Testis (tissue), 3 donors: ENCODE measurements around the gene KRTAP5-5. TPM values are rescaled to one million over a fixed set of nuclear protein-coding genes. Genes with fewer than 3 reads are reported as not detected.
"Not testable (repeated sequence)": the region's sequence is repeated elsewhere in the genome, so short reads cannot be mapped to it uniquely, and the experiment has no call there.

ENCODE experiments used
- DNase-seq: peaks from one replicate; pipeline ENCODE4 v3.0.0-alpha.2; 2019
- H3K27ac ChIP-seq, 2 donors: fragments of 200-600 bp; sonication (generic); one replicate each; pipeline ENCODE4 v1.5.1; 2019
- H3K27me3 ChIP-seq: fragments of 200-600 bp; sonication (generic); one replicate; pipeline ENCODE4 v1.5.1; 2019
- H3K36me3 ChIP-seq: fragments of 200-600 bp; sonication (generic); one replicate; pipeline ENCODE4 v1.5.1; 2017; ENCODE audit warnings: low read depth; ENCODE audit errors: missing control alignments
- H3K4me1 ChIP-seq: fragments of 200-600 bp; sonication (generic); one replicate; pipeline ENCODE4 v1.5.1; 2019
- H3K4me3 ChIP-seq, 2 donors: fragments of 200-600 bp; sonication (generic); one replicate each; pipeline ENCODE4 v1.5.1; 2017 to 2019
- H3K9me3 ChIP-seq: fragments of 200-600 bp; sonication (generic); one replicate; pipeline ENCODE4 v1.5.1; 2017
- CTCF ChIP-seq, 3 experiments: fragments of 450-650 bp in 2 of 3; fragments of 200-600 bp in 1 of 3; sonication (generic) in 1 of 3; IDR thresholded peaks; one replicate each; pipeline ENCODE4 v1.5.1; 2016 to 2019; ENCODE audit warnings: antibody characterized with exemption in 3 of 3, mild to moderate bottlenecking in 2 of 3, moderate library complexity in 1 of 3
- POLR2A ChIP-seq: fragments of 450-650 bp; IDR thresholded peaks from one replicate; pipeline ENCODE4 v1.6.1; 2017; ENCODE audit warnings: antibody characterized with exemption, mild to moderate bottlenecking, moderate library complexity
- WGBS, 2 donors: methylation state at CpG; one replicate each; pipeline ENCODE4 v1.1.5; 2018; 5-methylcytosine and 5-hydroxymethylcytosine counted together
- intact Hi-C: fragments of 100-400 bp; cut with DNase I; formaldehyde crosslinking; loops from one replicate; pipeline ENCODE4 v1.15.1; 2023; ENCODE audit warnings: low total_unique reads
- polyA plus RNA-seq: library from polyadenylated mRNA; stranded (reverse); fragments of 350-450 nt; fragmentation: Illumina TruSeq; extraction: RNeasy Lipid Tissue Mini Kit (QIAGEN cat#74804); gene quantifications from one replicate; pipeline ENCODE4 v1.2.3, GENCODE V29; 2014; ENCODE audit warnings: low read depth, low replicate concordance; ENCODE audit not compliant: insufficient read depth
- total RNA-seq, 2 donors: library from RNA; depleted of rRNA; stranded (reverse); fragments of >200 nt; gene quantifications; one replicate each; pipeline ENCODE4 v1.2.3, GENCODE V29; 2016

KRTAP5-5 gene
- total and polyA plus RNA-seq, 3 donors from 2014 or later: not detected

DNA sequence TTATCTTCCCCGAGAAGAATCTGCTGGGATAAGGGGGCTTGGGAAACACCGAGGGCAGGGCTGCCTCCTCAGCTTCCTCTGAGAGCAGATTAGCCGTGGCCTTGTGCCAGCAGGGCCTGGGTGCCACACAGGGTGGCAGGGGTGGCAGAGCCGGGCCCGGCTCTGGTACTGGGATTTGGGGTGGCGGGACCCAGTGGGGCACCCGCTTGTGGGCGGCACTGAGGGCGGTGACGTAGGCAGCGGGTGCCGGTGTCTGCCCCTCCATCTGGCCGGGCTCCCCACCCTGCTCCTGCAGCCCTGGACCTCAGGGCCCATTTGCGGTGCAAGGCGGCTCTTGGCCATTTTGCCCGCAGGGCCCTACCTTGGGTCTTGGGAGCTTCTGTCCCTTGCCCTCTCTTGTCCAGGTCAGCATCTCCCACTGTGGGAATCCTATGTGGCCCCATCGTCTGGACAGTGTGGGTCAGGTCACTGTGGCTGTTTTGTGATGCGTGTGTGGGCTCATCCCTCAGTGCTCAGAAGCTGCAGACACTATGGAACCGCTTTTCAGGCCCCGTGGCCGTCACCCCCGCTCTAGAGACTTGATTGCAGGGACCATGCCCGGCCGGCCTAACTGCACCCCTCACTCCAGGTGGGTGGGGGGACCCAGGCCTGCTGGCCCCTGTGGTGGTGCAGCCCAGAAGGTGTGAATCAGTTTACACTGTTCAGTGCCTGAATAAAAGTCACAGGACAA lies 37.7 kb downstream of the KRTAP5-5 start:
- TF ChIP-seq CTCF (IDR thresholded peaks at IDR 0.05) (no peak), POLR2A (no peak)
- Histone ChIP-seq H3K4me3 (no peak overlapping the region), H3K36me3 (no peaks in the 10 kb centered on the region), H3K4me1 (peaks cover 7% of the 10 kb centered on the region), H3K9me3 (no peaks in the 10 kb centered on the region), H3K27me3 (no peaks in the 10 kb centered on the region), H3K27ac (no peak overlapping the region)
- intact Hi-C loops: no loop called here
- WGBS, 2 donors: 85 to 97% methylated on average over 14 to 24 of the region's 24 CpGs
- peak; percentile 10 for DNase-seq

DNA sequence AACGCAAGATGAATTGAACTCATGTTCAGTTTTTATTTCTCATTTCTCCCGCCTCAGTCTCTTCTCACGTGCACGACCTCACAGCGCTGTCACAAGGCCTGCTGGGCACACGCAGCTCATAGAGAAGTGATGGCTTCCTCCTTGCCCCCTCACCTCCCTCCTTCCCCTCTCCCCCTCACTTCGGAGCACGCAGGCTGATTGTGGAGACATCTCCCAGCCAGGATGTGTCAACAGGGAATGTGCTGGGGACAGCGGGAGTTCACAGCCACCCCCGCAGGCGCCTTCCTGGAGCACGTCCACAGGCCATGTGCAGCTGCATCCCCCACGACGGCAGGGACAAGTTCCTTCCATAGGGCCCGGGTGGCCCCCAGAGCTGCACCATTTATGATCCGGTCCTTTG lies 38.3 kb downstream of the KRTAP5-5 start:
- no peak for TF ChIP-seq POLR2A
- TF ChIP-seq CTCF (IDR thresholded peaks at IDR 0.05): no peak
- intact Hi-C loops: no loop called here

DNA sequence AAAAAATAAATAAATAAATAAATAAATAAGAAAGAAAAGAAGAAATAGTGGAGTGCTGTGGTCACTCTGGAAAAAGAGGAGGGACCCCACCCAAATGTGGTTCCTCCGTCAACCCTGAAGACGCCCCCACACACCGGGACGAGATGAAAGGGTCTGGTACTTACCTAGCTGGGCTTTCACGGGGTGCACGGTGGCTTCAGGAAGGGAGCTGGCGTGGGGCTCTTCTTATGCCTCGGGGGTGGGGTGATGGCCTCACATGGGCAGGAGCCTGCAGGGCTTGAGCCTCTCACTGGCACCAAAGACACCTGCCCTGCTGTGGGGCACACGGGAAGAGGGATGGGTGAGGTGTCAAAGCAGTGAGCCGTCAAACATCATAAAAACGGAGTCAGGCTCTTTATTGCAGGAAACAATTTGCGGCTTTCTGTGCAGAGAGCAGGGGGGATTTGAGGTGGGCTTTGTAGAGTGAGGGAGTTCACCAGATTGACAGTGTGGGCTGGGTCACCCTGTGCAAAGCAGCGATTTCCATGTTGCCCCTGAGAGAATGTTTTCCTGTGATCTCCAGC lies 39.4 kb downstream of the KRTAP5-5 start:
- Histone ChIP-seq H3K36me3 (no peaks in the 10 kb centered on the region), H3K9me3 (no peaks in the 10 kb centered on the region), H3K27ac (no peak overlapping the region), H3K4me3 (no peak overlapping the region), H3K27me3 (no peaks in the 10 kb centered on the region), H3K4me1 (peaks cover 7% of the 10 kb centered on the region)
- intact Hi-C loops: no loop called here
- WGBS, 2 donors: 72 to 87% methylated on average over 13 of the region's 13 CpGs
- TF ChIP-seq CTCF (IDR thresholded peaks at IDR 0.05): no peak
- TF ChIP-seq POLR2A: no peak
- peak; percentile 6 for DNase-seq

More for the DNA sequence above, 38.3 kb downstream of the KRTAP5-5 start:
- WGBS, 2 donors: 55 to 58% methylated on average over 15 to 16 of the region's 16 CpGs
- DNase-seq: peak; percentile 48
- Histone ChIP-seq H3K27me3 (no peaks in the 10 kb centered on the region), H3K4me3 (no peak overlapping the region), H3K36me3 (no peaks in the 10 kb centered on the region), H3K4me1 (peaks cover 7% of the 10 kb centered on the region), H3K27ac (no peak overlapping the region), H3K9me3 (no peaks in the 10 kb centered on the region)

GRCh38 chr11:1669546-1670218 lies 40.1 kb downstream of the KRTAP5-5 start:
- Histone ChIP-seq H3K4me3 (no peak overlapping the region), H3K4me1 (peaks cover 7% of the 10 kb centered on the region), H3K27ac (peak overlapping the region in 1 of 2 donors; percentile 31), H3K9me3 (no peaks in the 10 kb centered on the region), H3K27me3 (no peaks in the 10 kb centered on the region), H3K36me3 (no peaks in the 10 kb centered on the region)
- TF ChIP-seq POLR2A (no peak), CTCF (IDR thresholded peaks at IDR 0.05) (no peak)
- intact Hi-C loops: no loop called here
- 59 to 64% methylated on average over 14 to 20 of the region's 21 CpGs for WGBS, 2 donors
- peak; percentile 83 for DNase-seq

GRCh38 chr11:1670457-1670856 lies 40.9 kb downstream of the KRTAP5-5 start:
- DNase-seq: peak; percentile 5
- WGBS, 2 donors: 92 to 100% methylated on average over 1 of the region's 1 CpG
- intact Hi-C loops, H3K27ac ChIP-seq, H3K36me3 ChIP-seq, H3K4me1 ChIP-seq, H3K27me3 ChIP-seq, H3K9me3 ChIP-seq, H3K4me3 ChIP-seq: not testable (repeated sequence)
